GM18909 (cell line): ENCODE measurements around the gene PITPNM3.

ENCODE experiments used
- ATAC-seq: cut with Tn5 transposase; IDR thresholded peaks from one replicate; pipeline ENCODE4 v1.9.1; 2021; ENCODE audit warnings: mild to moderate bottlenecking; ENCODE audit not compliant: unreplicated experiment, poor library complexity

Gene PITPNM3

DNA sequence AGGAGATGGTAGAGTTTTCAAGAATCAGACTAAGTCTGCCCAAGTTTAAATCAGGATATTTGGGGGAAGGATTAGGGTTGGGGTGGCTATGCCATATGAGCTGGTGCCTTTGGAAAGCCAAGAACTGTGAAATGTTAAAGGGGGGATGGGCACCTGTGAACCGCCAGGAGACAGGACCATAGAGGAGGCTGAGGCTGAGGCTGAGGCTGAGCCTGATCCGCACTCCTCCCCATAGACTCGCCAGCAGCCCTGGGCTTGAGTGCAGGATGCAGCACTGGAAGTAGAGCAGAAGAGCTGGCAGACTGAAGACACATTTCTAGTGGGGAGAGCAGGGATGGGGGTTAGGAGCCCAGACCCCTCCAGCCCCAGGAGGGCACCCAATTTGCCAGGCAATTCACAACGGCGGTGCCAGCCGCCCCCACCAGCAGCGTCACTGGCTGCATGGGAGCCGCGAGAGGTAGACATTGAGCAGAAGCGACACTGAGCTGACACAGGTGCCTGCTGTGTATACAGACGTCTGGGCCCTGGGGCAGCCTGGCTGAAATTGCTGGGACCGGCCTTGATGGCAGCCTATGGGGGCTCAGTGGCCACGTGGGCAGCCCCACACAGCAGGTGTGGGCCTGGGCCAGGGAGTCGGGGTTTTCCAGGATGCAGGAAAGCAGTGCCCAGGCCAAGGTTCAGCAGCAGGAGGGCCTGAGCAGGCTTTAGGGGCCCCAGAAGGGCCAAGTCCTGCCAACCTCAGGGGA is 102.9 kb downstream of the PITPNM3 start:
- ATAC-seq, result no peak

DNA sequence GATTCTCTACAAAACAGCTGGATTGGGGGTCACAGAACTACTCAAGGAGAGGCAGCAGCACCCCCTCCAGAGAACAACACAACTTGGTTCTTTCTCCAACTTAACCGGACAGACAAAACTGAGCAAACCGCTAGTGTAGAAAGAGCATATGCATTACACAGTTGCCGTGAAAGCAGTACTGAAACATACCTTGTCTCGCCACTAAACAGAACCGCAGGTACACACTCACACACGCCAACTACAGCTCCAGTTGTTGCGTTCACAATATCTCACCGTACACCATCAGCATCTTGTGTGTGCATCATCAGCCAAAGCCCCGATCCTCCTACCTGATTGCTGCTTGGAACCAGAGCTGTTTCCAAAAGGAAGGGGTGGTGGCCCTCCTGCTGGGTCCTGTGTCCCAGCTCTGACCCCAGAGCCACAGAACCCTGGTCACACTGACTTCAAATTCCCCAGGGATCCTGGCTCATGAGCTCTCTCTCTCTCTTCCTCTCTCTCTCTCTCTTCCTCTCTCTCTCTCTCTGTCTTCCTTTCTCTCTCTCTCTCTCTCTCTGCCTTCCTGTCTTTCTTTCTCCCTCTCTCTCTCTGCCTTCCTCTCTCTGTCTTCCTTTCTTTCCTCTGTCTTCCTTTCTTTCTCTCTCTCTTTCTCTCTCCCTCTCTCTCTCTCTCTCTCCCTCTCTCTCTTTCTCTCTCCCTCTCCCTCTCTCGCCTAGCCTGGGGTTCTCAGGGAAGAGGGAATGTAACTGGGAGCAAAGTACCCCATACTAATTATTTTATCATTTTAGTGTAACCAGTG is 103.7 kb downstream of the PITPNM3 start:
- ATAC-seq, result peak; percentile 41

DNA sequence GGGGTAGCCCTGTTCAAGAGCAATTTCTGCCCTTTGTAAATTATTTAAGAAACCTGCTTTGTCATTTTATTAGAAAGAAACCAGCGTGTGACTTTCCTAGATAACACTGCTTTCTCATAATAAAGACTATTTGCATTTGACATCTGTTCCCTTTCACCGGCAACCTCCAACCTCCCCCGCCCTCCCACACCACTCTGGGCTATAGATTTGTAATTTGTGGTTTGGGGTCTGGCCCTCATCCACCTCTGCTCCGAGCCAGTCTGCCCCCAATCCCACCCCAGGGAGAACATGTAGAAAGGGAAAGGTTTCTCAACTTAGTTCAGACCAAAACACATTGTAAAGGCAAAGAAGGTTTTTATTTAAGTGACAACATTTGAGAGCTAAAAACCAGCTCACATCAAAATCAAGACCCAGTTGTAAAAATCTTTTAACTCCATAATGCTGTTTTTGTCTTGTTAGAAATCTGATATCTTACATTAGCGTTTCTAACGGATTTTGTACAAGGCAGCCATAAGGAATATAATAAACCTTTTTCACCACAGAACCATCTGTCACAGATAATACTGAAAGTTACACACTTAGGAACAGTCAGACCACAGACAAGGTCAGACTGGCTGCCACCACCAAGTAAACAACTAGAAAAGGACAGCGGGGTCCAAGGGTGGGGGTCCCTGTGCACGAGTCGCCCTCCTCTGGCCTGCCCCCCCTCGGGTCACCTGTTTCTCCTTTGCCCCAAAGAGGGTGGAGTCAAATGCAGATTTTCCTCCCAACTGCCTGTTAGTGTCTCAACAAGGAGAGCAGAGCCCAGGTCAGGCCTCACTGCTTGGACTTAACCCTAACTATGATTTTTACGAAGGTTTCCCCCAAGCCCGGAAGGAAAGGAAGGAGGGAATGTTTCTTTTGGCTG is 105.2 kb downstream of the PITPNM3 start:
- ATAC-seq, result no peak

DNA sequence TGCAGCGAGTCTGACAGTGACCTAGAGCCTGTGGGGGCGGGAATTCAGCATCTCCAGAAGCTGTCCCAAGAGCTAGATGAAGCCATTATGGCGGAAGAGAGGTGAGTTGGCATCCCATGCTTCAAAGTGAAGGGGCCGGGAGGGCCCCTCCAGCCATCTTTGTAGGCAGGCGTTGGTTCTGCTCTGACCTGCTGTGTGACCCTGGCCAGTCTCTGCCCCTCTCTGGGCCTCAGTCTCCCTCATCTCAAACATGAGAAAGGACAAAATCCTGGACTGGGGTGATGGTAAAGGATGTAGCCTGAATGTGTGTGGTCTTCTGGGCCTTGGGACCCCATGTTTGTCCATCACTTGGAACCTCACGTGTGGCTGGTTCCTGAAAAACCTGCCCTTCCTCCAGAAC is 107.0 kb downstream of the PITPNM3 start:
- no peak for ATAC-seq

DNA sequence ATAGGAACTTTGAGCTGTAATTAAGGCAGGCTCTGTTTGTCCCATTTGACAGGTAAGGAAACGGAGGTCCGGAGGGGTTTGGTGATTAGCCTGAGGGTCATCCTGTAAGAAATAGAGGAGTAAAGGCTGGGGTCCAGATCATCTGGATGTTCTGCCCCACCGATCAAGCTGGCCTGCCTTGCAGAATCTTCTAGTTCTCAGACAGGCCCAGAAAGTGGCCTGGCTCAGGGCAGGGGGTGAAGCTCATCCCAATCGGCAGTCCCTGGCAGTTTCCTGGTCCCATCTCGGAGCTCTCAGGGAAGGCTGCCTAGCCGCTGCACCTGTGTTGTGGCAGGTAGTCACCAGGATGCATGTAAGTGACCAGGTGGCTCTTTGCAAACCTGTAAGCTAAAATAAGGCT is 107.9 kb downstream of the PITPNM3 start:
- ATAC-seq, result no peak

DNA sequence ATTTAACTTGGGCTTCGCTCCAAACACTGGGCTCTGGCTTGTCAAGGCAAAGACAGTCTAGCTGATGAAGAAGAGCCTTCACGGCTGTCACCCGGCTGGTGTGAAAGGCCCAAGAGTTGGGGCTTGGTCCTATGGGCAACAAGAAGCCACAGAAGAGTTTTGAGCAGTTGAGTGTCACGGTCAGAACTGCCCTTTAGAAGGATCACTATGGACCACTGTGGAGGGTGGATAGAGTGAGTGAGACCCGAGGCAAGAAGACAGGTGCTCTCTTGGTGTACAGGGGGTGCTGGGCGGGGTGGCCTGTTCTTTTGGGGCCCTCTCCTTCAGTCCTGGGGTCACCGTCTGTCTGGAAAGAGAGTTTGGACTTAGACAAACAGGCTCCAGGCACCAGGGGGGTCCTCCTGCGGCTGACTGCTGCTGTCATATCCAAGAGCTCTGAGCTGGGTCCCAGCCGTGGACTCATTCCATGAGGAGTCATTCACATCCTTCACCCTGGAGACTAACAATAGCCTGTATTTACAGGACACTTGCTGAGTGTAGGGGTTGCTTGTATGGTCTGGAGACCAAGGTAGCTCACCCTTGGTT is 109.7 kb downstream of the PITPNM3 start:
- ATAC-seq, result no peak

DNA sequence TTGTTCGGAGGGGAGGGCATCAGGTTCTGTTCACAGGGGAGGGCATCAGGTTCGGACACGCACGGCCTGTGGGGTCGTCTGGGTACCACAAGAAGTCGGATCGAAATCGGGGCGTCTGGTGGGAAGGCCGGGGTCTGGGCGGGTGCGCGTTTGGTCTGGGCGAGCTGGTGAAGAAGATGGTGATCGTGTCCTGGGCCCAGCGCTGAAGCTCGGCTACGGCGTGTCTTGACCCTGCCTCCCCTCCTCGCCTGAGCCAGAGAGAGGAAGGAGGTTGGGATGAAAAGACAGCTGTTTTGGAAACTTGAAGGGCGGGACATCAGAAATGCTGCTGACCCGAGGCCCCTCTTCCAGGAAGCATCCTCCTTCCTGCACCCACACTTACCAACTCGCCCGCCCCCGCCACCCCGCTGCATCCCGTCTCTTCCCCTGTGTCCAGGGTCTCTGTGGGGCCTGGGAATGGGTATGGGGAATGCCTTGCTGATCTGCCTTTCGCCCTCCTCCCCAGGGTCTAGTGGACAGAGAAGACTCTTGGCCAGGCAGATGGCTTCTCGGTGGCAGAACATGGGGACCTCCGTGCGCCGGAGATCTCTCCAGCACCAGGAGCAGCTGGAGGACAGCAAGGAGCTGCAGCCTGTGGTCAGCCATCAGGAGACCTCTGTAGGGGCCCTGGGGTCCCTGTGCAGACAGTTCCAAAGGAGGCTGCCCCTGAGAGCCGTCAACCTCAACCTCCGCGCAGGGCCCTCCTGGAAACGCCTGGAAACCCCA is 111.6 kb downstream of the PITPNM3 start:
- ATAC-seq, result no peak

DNA sequence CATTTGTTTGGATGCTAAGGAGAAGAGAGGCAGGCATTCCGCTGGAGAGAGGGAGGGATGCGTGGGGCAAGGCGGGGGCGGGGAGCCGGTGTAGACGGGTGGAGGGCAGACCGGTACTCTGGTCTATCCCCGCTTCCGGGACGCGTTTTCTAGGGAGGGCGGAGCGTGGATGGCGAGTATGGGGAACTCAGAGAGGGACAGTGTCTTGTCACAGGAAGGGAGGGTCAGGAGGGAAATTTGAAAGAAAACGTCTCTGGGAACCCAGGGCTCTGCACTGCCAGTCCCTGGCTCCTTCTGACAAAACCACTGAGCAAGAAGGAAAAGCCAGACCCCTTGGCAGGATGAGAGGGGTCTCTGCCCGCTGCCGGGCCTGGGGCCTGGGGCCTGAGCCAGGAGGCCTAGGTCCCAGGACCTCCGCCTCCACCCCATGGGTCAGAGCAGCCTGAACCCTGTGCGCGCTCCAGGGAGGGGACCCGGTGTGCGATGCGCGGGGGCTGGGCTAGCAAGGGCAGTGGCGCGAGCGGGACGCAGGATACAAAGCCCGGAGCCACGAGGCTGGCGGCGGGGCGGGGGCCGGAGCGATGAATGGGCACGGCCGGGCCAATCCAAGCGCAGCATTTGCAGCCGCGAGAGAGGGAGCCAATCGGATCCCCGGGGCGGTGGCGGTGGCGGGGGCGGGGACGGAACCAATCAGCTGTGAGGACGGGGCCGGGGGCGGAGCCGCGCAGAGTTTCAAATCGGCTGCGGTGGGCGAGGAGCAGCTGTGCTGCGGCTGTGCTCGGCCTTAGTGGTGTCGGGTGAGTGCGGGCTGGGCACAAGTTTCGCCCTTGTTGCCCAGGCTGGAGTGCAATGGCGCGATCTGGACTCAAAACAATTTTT is 112.4 kb downstream of the PITPNM3 start, which contains the start of gene PIMREG:
Gene PIMREG (plus strand): TSS at position 764 of the 879 bp plus-strand sequence. CDS start 656 bp downstream, outside the sequence.
- ATAC-seq, result peak; percentile 89

DNA sequence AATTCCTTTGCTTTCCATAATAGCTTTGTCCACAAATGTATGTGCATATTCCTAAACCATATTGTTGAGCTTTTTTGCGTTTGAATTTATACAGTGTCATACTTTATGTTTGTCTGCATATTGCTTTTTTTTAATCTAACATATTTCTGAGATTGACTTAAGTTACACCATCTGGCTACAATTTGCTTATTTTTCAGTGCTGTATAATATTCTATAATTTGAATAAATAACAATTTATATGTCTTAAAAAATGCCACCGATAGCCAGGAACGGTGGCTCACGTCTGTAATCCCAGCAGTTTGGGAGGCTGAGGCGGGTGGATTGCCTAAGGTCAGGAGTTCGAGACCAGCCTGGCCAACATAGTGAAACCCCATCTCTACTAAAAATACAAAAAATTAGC is 113.6 kb downstream of the PITPNM3 start:
- ATAC-seq, result no peak

DNA sequence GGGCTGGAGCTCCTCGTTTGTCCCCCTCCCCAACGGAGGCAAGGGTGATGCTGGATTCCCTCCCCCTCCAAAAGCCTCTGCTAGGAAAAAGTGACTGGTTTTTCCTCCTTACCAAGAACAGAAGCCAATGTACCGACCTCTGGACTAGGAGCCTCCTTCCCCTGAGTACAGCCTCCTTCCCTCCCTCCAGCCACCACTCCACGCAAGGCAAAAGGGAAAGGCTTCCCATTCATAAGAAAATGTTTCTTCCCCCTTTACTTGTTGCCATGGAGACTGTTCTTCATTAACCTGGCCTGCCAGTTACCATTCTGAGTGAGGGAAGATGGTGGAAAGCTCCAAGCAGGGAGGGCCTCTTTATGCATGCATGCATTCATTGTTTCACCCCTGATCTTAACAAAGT is 116.4 kb downstream of the PITPNM3 start:
- ATAC-seq, result no peak

DNA sequence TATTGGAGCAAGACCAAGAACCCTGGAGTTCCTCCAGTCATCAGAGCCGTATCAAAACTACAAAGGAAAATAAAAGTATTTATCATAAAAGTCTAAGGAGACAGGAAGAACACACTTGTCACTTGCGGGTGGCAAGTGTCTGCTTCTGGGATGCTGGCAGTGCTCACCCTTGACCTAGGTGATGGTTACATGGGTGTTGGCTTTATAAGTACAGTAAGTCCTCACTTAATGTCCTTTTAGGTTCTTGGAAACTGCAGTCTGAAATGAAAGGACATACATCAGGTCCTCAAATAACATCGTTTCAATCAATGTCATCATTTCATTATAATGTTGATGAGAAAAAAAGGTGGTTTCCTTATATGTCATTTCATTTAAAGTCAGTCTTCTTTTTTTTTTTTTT is 118.4 kb downstream of the PITPNM3 start:
- ATAC-seq, result no peak

DNA sequence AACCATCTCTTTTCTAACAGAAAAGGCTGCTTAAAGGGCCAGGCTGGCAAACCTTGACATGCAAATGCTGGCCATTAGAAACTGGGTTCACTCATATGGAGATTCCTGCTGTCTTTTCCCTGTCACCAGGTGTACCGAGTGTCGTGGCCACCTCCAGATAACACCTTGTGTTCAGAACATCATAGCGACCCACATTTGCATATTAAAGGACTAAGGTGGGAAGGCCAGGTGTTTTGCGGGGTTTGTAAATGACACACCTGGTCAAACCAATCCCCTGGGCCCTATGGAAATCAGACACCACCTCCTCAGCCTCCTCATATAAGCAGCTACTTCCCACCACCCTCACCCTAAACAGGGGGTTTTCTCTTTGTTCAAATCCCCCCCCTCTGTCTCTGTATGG is 118.9 kb downstream of the PITPNM3 start:
- no peak for ATAC-seq

DNA sequence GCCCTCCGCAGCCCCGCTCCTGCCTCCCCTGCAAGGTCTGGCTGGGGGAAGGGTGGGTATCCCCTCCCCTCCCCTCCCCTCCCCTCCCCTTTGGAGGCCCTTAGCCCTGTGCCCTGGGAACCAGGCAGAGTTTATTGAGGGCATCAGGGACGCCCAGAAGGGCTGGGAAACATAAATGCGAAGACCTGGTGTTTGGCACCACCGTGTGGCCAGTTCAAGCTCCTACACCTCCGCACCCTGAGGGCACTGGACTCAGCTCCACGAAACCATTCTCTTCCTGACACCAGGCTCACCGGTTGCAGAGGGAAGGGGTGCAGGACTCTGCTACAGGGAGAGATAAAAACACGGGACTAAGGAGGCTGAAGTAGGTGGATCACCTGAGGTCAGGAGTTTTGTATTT is 120.4 kb downstream of the PITPNM3 start:
- ATAC-seq, result peak; percentile 52

DNA sequence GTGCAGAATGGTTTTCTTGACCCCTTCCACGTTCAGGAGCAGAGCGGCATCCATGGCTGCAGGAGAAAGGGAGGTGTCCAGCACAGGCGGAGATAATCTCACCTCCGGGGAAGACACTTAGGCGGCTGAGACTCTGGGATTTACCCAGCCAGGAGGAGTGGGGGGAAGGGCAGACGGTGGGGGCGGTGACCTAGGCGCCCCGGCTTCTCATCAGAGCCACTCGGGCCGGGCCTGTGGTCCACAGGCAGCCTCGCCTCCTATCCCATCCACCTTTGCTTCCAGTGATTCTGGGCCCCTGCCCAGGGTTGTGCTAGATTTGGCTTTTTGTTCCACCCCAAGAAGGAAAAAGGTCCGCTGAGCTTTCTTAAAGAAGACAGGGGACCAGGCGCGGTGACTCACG is 121.3 kb downstream of the PITPNM3 start, which contains the start of gene AIPL1:
Gene AIPL1 (minus strand): TSS at position 71 of the 400 bp plus-strand sequence. CDS start 17 bp downstream, at position 54.
- ATAC-seq, result no peak

DNA sequence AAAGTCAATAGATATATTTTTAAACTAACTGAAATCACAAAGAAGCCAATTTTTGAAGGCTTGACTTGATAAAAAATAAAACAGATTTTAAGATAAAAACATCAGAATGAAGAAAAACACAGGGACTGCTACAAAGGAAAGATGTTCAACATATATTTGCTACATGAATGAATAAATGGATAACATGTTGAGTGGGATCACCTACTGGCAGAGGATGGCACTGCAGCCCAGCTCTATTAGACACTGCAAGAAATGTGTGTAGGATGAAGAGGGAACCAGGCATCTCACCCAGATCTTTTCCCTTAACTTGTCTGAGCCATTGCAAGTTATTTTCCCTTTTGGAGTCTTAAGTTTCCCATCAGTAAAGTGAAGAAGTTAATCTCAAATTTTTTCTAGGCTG is 125.6 kb downstream of the PITPNM3 start:
- no peak for ATAC-seq

DNA sequence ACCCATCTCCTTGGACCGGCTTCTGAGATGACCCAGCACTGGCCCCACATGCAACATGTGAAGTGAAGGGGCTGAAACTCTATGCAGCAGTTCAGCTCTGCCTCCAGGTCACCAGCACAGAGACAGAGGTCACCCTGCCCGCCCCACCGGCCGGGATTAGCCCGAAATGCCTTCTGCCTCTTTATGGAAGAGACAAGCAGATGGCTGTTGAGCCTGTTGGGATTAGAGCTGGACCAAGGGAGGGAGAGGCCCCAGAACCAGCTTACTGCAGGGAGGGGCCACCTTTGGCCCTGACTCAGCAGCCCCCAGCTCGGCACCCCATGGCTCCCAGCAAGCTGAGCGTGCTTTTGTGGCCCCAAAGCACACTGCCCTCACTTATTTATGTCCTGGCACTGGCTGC is 127.1 kb downstream of the PITPNM3 start:
- no peak for ATAC-seq

DNA sequence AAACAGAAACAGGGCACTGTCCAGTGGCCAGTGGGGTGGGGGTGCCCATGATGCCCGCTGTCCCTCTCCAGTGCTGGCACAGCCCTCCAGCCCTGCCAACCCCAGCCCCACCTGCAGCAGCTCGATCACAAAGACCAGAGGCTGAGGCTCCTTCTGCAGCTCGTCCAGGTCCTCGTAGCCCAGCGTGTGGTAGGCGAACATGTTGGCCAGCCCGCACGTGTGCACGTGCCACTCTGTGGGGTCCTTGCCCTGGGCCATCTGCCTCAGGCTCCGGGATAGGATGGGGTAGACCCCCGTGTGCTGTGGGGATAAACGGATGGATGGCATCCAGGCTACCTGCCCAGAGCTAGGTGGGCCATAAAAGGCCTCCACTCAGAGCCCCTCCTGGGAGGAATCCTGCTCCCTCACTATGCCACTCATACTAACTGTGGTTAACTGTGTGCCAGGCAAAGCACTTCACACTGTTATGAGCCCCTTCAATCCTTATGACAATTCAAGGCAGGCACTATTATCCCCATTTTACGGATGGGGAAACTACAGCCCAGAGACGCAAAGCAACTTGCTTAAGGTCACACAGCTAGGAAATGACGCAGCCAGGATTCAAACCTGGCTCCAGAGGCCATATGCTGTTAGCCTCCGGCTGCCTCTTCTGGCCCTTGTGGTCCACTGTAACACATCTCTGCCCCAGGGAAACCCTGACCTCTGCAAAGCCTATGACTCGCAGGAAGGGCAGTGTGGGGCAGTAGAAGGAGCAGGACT is 128.0 kb downstream of the PITPNM3 start:
- no peak for ATAC-seq

DNA sequence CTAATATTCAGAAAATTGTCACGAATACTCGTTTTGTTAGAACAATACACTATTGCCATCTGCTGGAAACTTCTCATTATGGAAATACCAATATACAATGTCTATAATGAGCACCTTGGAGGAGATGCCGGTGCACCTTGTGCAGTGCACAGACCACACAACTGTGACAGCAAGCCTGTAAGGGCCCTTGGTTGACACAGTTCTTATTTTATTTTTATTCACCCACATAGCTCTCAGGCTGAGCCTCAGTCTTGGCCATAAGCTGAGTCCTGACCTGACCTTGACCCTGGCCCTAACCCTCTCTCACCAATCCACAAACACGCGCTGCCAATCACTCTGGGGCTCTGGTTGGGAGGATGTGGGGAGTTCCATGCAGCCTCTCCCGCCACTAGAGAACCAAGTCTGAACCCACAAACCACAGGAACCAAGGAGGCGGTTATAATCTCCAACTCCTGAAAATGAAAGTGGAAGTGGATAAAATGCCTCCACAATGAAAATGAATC is 129.0 kb downstream of the PITPNM3 start:
- ATAC-seq, result no peak
